Transverse colon (tissue), 4 donors: Measurements from ENCODE around the gene GLI2. TPM values are rescaled to one million over a fixed set of nuclear protein-coding genes. Genes with fewer than 3 reads are reported as not detected.

Experiments used
- DNase-seq: peaks from one replicate; pipeline ENCODE4 v3.0.0-alpha.2; 2019
- H3K27ac ChIP-seq, 4 donors: fragments of 200-600 bp; sonication (generic); 2 replicates each; pipeline ENCODE4 v1.5.1; 2016 to 2018; ENCODE audit warnings: inconsistent platforms in 4 of 4
- H3K27me3 ChIP-seq: fragments of 200-600 bp; sonication (generic); 2 replicates; pipeline ENCODE4 v1.5.1; 2017; ENCODE audit warnings: inconsistent platforms
- H3K36me3 ChIP-seq, 4 donors: fragments of 200-600 bp; sonication (generic); 2 replicates each; pipeline ENCODE4 v1.5.1; 2017 to 2019; ENCODE audit warnings: inconsistent platforms in 4 of 4
- H3K4me1 ChIP-seq, 4 donors: fragments of 200-600 bp; sonication (generic); 2 replicates each; pipeline ENCODE4 v1.5.1; 2017 to 2020; ENCODE audit warnings: inconsistent platforms in 4 of 4
- H3K4me3 ChIP-seq, 4 donors: fragments of 200-600 bp; sonication (generic); 1 replicate in 1 of 4; 2 replicates in 3 of 4; pipeline versions ENCODE4 v1.5.1 to v1.6.1; 2017 to 2019; ENCODE audit warnings: inconsistent platforms in 4 of 4
- H3K9me3 ChIP-seq, 2 donors: fragments of 200-600 bp; sonication (generic); 2 replicates each; pipeline ENCODE4 v1.5.1; 2017 to 2019; ENCODE audit warnings: inconsistent platforms in 2 of 2
- EP300 ChIP-seq: sonication (generic); formaldehyde crosslinking; IDR thresholded peaks from one replicate; pipeline ENCODE4 v1.6.1; 2017; ENCODE audit warnings: antibody characterized with exemption, low read depth
- POLR2A ChIP-seq: fragments of 450-650 bp; IDR thresholded peaks from one replicate; pipeline ENCODE4 v1.6.1; 2016; ENCODE audit warnings: antibody characterized with exemption, mild to moderate bottlenecking, moderate library complexity
- POLR2AphosphoS5 ChIP-seq, 3 donors: sonication (generic); formaldehyde crosslinking; IDR thresholded peaks; one replicate each; pipeline ENCODE4 v1.6.1; 2016; ENCODE audit warnings: antibody characterized with exemption in 3 of 3
- WGBS, 2 donors: methylation state at CpG; one replicate each; pipeline ENCODE4 v1.1.5; 2018; ENCODE audit warnings: low coverage in 1 of 2; 5-methylcytosine and 5-hydroxymethylcytosine counted together
- in situ Hi-C, 4 donors: fragments of 200-750 bp; cut with MboI; loops; one replicate each; pipeline versions ENCODE4 v1.15.0 to v1.15.1; 2017; ENCODE audit warnings: low sequenced_read_pairs in 3 of 4, low pct_ligation_motif_present in 1 of 4, low pct_unique_long_range_greater_than_20kb in 1 of 4
- intact Hi-C: fragments of 100-400 bp; cut with DNase I; formaldehyde crosslinking; loops from one replicate; pipeline ENCODE4 v1.15.1; 2023; ENCODE audit warnings: low total_unique reads
- total RNA-seq, 4 donors: library from RNA; depleted of rRNA; stranded (reverse); fragments of >200 nt; gene quantifications; one replicate each; pipeline ENCODE4 v1.1.0, GENCODE V29; 2016
- TF ChIP-seq, protein P1 (sequence below), 5 experiments: fragments of 200-600 bp in 3 of 5; fragments of 450-650 bp in 2 of 5; sonication (generic) in 3 of 5; IDR thresholded peaks; 1 replicate in 2 of 5; 2 replicates in 3 of 5; pipeline ENCODE4 v1.5.1; 2016 to 2017; ENCODE audit warnings: antibody characterized with exemption in 5 of 5, inconsistent platforms in 3 of 5, mild to moderate bottlenecking in 2 of 5, moderate library complexity in 1 of 5

The GLI2 gene
- total RNA-seq, 4 donors from 2014 or later, result 1.1 to 15.1 (median 4.2) TPM

GRCh38 chr2:120738786-120739437, 3.2 kb downstream of the GLI2 start:
- Histone ChIP-seq H3K36me3 (no peaks in the 10 kb centered on the region), H3K4me3 (no peak overlapping the region), H3K4me1 (peaks cover 2 to 57% (median 36%) of the 10 kb centered on the region in 4 donors), H3K27me3 (peaks cover 97% of the 10 kb centered on the region), H3K27ac (peak overlapping the region in 2 of 4 donors; percentile 6 to 85), H3K9me3 (no peaks in the 10 kb centered on the region)
- 49% methylated on average over 10 of the region's 10 CpGs; no CpG with 5 or more reads in 1 of the 2 donors for WGBS, 2 donors
- no peak for DNase-seq
- intact Hi-C loops (loop anchor here (5.0 to 10.0 kb wide), 2 partner anchors 116 to 198 kb away; no protein-coding TSS in a partner anchor), in situ Hi-C loops (no loop called here)
- TF ChIP-seq, protein P1, sequence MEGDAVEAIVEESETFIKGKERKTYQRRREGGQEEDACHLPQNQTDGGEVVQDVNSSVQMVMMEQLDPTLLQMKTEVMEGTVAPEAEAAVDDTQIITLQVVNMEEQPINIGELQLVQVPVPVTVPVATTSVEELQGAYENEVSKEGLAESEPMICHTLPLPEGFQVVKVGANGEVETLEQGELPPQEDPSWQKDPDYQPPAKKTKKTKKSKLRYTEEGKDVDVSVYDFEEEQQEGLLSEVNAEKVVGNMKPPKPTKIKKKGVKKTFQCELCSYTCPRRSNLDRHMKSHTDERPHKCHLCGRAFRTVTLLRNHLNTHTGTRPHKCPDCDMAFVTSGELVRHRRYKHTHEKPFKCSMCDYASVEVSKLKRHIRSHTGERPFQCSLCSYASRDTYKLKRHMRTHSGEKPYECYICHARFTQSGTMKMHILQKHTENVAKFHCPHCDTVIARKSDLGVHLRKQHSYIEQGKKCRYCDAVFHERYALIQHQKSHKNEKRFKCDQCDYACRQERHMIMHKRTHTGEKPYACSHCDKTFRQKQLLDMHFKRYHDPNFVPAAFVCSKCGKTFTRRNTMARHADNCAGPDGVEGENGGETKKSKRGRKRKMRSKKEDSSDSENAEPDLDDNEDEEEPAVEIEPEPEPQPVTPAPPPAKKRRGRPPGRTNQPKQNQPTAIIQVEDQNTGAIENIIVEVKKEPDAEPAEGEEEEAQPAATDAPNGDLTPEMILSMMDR (IDR thresholded peaks at IDR 0.05), result no peak
- TF ChIP-seq EP300 (no peak), POLR2AphosphoS5 (IDR thresholded peaks at IDR 0.05) (no peak), POLR2A (no peak)

DNA sequence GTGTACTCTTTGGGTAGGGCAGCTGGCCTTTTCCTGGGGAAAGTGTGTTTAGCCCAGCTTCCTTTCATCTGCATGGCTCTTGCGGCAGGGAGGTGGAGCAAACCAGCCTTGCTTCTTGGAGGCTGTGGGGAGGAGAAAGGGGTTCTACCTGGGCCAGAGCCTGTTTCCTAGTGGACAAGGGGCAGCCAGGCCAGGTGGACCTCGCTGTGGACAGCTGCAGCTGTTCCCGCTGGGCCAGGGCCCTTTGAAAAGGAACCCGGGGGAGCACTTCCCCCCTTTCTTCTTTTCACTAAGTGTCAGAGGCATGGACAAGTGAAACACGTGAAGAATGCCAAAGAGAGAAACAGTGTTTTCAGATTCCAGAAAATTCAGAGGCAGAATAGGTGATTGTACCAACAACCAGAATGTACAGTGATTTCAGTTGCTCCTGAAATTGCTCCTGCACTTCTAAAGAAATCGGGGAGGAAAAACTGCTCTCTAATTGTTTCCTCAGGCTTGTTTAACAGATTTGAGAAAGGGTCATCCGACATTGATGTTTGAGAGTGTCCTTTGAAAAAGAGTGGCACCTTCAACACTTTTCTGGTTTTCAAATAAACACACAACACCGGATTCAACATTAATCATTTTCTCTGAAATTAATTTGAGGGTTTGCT, 3.9 kb downstream of the GLI2 start:
- H3K27me3 ChIP-seq, result peaks cover 91% of the 10 kb centered on the region
- peaks cover 2 to 57% (median 36%) of the 10 kb centered on the region in 4 donors for H3K4me1 ChIP-seq
- H3K27ac ChIP-seq, result no peak overlapping the region
- 58 to 79% methylated on average over 4 to 8 of the region's 8 CpGs for WGBS, 2 donors
- H3K9me3 ChIP-seq, result no peaks in the 10 kb centered on the region
- DNase-seq, result no peak
- TF ChIP-seq, protein P1 (IDR thresholded peaks at IDR 0.05), result no peak
- intact Hi-C loops (loop anchor here (5.0 to 10.0 kb wide), 2 partner anchors 115 to 198 kb away; no protein-coding TSS in a partner anchor), in situ Hi-C loops (no loop called here)
- H3K36me3 ChIP-seq, result no peaks in the 10 kb centered on the region
- no peak overlapping the region for H3K4me3 ChIP-seq

DNA sequence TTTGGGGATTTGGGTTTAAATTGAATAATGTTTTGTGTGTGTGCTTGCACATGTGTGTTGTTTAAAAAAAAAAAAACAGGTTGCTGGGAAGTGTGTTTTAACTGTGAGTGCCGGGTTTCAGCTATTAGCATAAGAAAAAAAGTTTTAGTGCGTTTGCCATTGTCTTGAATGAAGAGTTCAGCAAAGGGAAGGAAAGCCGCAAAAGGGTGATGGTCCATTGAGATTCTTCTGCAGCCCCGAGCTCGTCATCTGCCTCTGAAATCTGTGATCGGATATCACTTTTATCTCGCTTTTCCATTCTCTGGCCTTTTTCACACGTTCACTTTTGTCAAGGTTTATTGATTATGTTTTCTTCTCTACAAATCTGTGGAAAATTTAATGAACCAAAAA, 4.7 kb downstream of the GLI2 start:
- Histone ChIP-seq H3K4me1 (peaks cover 2 to 50% (median 32%) of the 10 kb centered on the region in 4 donors), H3K4me3 (no peak overlapping the region), H3K9me3 (no peaks in the 10 kb centered on the region), H3K27ac (no peak overlapping the region), H3K36me3 (no peaks in the 10 kb centered on the region), H3K27me3 (peaks cover 83% of the 10 kb centered on the region)
- WGBS, 2 donors, result 72 to 100% methylated on average over 3 to 8 of the region's 8 CpGs
- intact Hi-C loops (no loop called here), in situ Hi-C loops (no loop called here)
- no peak for TF ChIP-seq POLR2A
- TF ChIP-seq EP300, result no peak
- TF ChIP-seq, protein P1 (IDR thresholded peaks at IDR 0.05), result no peak
- TF ChIP-seq POLR2AphosphoS5 (IDR thresholded peaks at IDR 0.05), result no peak
- DNase-seq, result no peak

DNA sequence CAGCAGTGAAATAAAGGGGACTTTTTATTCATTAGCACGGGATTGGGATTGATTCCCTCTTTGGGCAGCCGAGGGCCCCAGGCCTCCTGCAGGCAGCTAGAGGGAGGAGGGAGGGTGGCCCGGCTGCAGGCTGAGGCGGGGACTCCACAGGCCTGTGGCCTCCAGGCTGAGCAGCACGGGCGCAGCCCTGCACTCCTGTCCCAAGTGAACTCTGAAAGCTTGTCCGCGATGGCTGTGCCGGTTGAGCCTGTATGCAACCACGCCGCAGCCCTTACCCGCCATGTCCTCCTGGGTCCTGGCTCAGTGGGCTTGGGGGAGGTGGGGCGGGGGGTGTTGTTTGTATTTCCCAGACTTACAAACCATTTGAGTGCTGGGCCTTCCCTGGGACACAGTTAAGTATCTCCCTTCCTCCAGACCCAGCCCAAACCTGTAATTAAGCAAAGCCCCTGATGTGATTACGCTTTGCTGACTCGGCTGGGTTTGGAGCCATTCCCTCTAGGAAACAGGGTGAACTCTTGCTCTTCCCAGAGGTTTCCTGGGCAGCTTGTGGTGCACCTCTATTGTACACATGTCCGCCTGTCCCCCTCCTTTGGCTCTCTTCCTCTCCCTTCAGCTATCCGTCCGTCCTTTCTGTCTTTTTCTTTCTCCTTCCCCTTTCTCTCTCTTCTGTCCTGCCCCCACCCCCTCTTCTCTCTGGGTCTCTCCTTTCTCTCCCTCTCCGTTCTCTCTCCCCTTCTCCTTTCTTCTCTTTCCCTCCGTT, 5.3 kb downstream of the GLI2 start:
- DNase-seq, result no peak
- in situ Hi-C loops, result no loop called here
- 51 to 53% methylated on average over 7 to 17 of the region's 20 CpGs for WGBS, 2 donors
- Histone ChIP-seq H3K36me3 (no peaks in the 10 kb centered on the region), H3K9me3 (no peaks in the 10 kb centered on the region), H3K27me3 (peaks cover 77% of the 10 kb centered on the region), H3K27ac (no peak overlapping the region), H3K4me1 (peaks cover 2 to 47% (median 30%) of the 10 kb centered on the region in 4 donors), H3K4me3 (peak overlapping the region in 2 of 4 donors; percentile 27 to 48)
- intact Hi-C loops, result no loop called here
- no peak for TF ChIP-seq POLR2A
- no peak for TF ChIP-seq EP300
- TF ChIP-seq, protein P1 (IDR thresholded peaks at IDR 0.05), result no peak
- no peak for TF ChIP-seq POLR2AphosphoS5 (IDR thresholded peaks at IDR 0.05)
